Subcutaneous abdominal adipose tissue (tissue), 5 donors: Measurements from ENCODE around the gene USP17L21.
"Not testable (repeated sequence)": the region's sequence is repeated elsewhere in the genome, so short reads cannot be mapped to it uniquely, and the experiment has no call there.

Source experiments
- H3K27ac ChIP-seq: one replicate; pipeline ENCODE4 v1.7.0; 2013; ENCODE audit warnings: low read depth, mild to moderate bottlenecking, inconsistent platforms, low read length, moderate library complexity
- H3K27me3 ChIP-seq, 5 donors: one replicate each; pipeline ENCODE4 v1.7.0; 2013; ENCODE audit warnings: low read length in 5 of 5, inconsistent platforms in 1 of 5; ENCODE audit not compliant: control insufficient read depth in 5 of 5, insufficient read depth in 4 of 5
- H3K36me3 ChIP-seq, 5 donors: one replicate each; pipeline ENCODE4 v1.7.0; 2013; ENCODE audit warnings: low read length in 5 of 5; ENCODE audit not compliant: control insufficient read depth in 5 of 5, insufficient read depth in 5 of 5
- H3K4me1 ChIP-seq, 5 donors: one replicate each; pipeline ENCODE4 v1.7.0; 2013; ENCODE audit warnings: low read length in 5 of 5, mild to moderate bottlenecking in 3 of 5, moderate library complexity in 1 of 5; ENCODE audit not compliant: control insufficient read depth in 5 of 5, insufficient read depth in 5 of 5
- H3K4me3 ChIP-seq, 5 donors: one replicate each; pipeline ENCODE4 v1.7.0; 2013; ENCODE audit warnings: low read length in 5 of 5, low read depth in 1 of 5
- H3K9ac ChIP-seq, 5 donors: one replicate each; pipeline ENCODE4 v1.7.0; 2013; ENCODE audit warnings: low read length in 5 of 5, mild to moderate bottlenecking in 4 of 5, moderate library complexity in 3 of 5
- H3K9me3 ChIP-seq, 5 donors: one replicate each; pipeline ENCODE4 v1.7.0; 2013; ENCODE audit warnings: low read length in 5 of 5; ENCODE audit not compliant: control insufficient read depth in 5 of 5
- donor health status: healthy.
- donor health status: healthy.
- donor health status: healthy.
- donor health status: healthy.
- donor health status: healthy.

Gene USP17L21

GRCh38 chr4:9253078-9253477 lies 9.6 kb upstream of the USP17L21 start, which contains the start of gene USP17L19:
Gene USP17L19, plus strand, starts transcription at chr4:9253378. Its CDS starts 0 bp downstream, at chr4:9253378.
- not testable (repeated sequence) for H3K9me3 ChIP-seq, H3K36me3 ChIP-seq, H3K27me3 ChIP-seq, H3K9ac ChIP-seq, H3K4me1 ChIP-seq, H3K27ac ChIP-seq, H3K4me3 ChIP-seq

GRCh38 chr4:9257824-9258223 lies 4.8 kb upstream of the USP17L21 start, which contains the start of gene USP17L20:
Gene USP17L20, plus strand, starts transcription at chr4:9258124. Its CDS starts 0 bp downstream, at chr4:9258124.
- H3K4me3 ChIP-seq, H3K27me3 ChIP-seq, H3K36me3 ChIP-seq, H3K27ac ChIP-seq, H3K9me3 ChIP-seq, H3K4me1 ChIP-seq, H3K9ac ChIP-seq: not testable (repeated sequence)

- not testable (repeated sequence) for H3K27ac ChIP-seq, H3K4me1 ChIP-seq, H3K9ac ChIP-seq, H3K27me3 ChIP-seq, H3K9me3 ChIP-seq, H3K4me3 ChIP-seq, H3K36me3 ChIP-seq
Measured at GRCh38 chr4:9267319-9267718, 4.6 kb downstream of the USP17L21 start, which contains the start of gene USP17L22. Gene USP17L22, plus strand, starts transcription at chr4:9267619. Its CDS starts 0 bp downstream, at chr4:9267619.

GRCh38 chr4:9271719-9272118 lies 9.0 kb downstream of the USP17L21 start:
- not testable (repeated sequence) for H3K4me3 ChIP-seq

More at GRCh38 chr4:9271719-9272118, 9.0 kb downstream of the USP17L21 start:
- H3K9ac ChIP-seq, H3K27ac ChIP-seq, H3K4me1 ChIP-seq, H3K36me3 ChIP-seq, H3K9me3 ChIP-seq, H3K27me3 ChIP-seq: not testable (repeated sequence)
